Esophagus muscularis mucosa (tissue), 4 donors: Measurements from ENCODE around the gene KRTAP4-7.

Experiments used
- CTCF ChIP-seq, 3 experiments: fragments of 200-600 bp in 2 of 3; fragments of 450-650 bp in 1 of 3; sonication (generic) in 2 of 3; IDR thresholded peaks; one replicate each; pipeline ENCODE4 v1.5.1; 2017 to 2019; ENCODE audit warnings: antibody characterized with exemption in 3 of 3, mild to moderate bottlenecking in 2 of 3, moderate library complexity in 1 of 3
- EP300 ChIP-seq: sonication (generic); formaldehyde crosslinking; IDR thresholded peaks from one replicate; pipeline ENCODE4 v1.6.1; 2017; ENCODE audit warnings: antibody characterized with exemption
- POLR2AphosphoS5 ChIP-seq, 2 donors: sonication (generic); formaldehyde crosslinking; IDR thresholded peaks; one replicate each; pipeline ENCODE4 v1.6.1; 2017; ENCODE audit warnings: antibody characterized with exemption in 2 of 2

GRCh38 chr17:41126412-41126811 lies 42.5 kb downstream of the KRTAP4-7 start:
- TF ChIP-seq CTCF (IDR thresholded peaks at IDR 0.05) (no peak), POLR2AphosphoS5 (IDR thresholded peaks at IDR 0.05) (no peak), EP300 (no peak)
